HepG2 (cell line): ENCODE measurements around the gene MS4A2. TPM values are rescaled to one million over a fixed set of nuclear protein-coding genes. Genes with fewer than 3 reads are reported as not detected.
A peak's percentile ranks its signal among the peaks of the same experiment; 100 is the strongest.

ENCODE experiments used
- AHDC1 ChIP-seq: sonication (generic); formaldehyde crosslinking; IDR thresholded peaks from 2 replicates; pipeline ENCODE4 v1.5.1; 2020; ENCODE audit warnings: mild to moderate bottlenecking, missing genetic modification reagents, borderline replicate concordance
- ARID3A ChIP-seq: IDR thresholded peaks from 2 replicates; pipeline ENCODE4 v1.6.1; 2012; ENCODE audit warnings: low read depth, low read length, improper control_type of control experiment
- ATF4 ChIP-seq, 2 experiments: fragments of 450-650 bp in 1 of 2; sonication (generic) in 1 of 2; formaldehyde crosslinking; IDR thresholded peaks; 2 replicates each; pipeline versions ENCODE4 v1.5.0 to v1.8.0; 2020 to 2022; ENCODE audit warnings: mild to moderate bottlenecking in 1 of 2, missing genetic modification reagents in 1 of 2
- ELF3 ChIP-seq: IDR thresholded peaks from 2 replicates; pipeline ENCODE4 v1.6.1; 2016; ENCODE audit warnings: missing genetic modification reagents, missing compliant biosample characterization
- FOXA1 ChIP-seq, 2 experiments: fragments of 450-650 bp in 1 of 2; sonication (generic) in 1 of 2; formaldehyde crosslinking in 1 of 2; IDR thresholded peaks; 2 replicates each; pipeline versions ENCODE4 v1.4.0 to v1.6.1; 2016 to 2020; ENCODE audit warnings: missing genetic modification reagents in 1 of 2
- GATA4 ChIP-seq: sonication (generic); IDR thresholded peaks from 2 replicates; pipeline ENCODE4 v1.6.1; 2016; ENCODE audit warnings: antibody characterized with exemption, low read depth, borderline replicate concordance
- HNRNPUL1 ChIP-seq: fragments of 200-400 bp; formaldehyde crosslinking; IDR thresholded peaks from 2 replicates; pipeline ENCODE4 v1.6.1; 2017; ENCODE audit warnings: low read depth, mild to moderate bottlenecking, low read length, moderate library complexity
- KDM6A ChIP-seq: IDR thresholded peaks from 2 replicates; pipeline ENCODE4 v1.6.1; 2016; ENCODE audit warnings: low read depth
- MYPOP ChIP-seq: sonication (generic); formaldehyde crosslinking; IDR thresholded peaks from 2 replicates; pipeline ENCODE4 v1.8.1; 2023; ENCODE audit warnings: mild to moderate bottlenecking, moderate library complexity, missing genetic modification reagents
- NFATC3 ChIP-seq: sonication (generic); formaldehyde crosslinking; IDR thresholded peaks from 2 replicates; pipeline ENCODE4 v1.5.1; 2020; ENCODE audit warnings: mild to moderate bottlenecking, missing genetic modification reagents
- PAWR ChIP-seq: sonication (generic); formaldehyde crosslinking; IDR thresholded peaks from 2 replicates; pipeline ENCODE4 v1.4.0; 2020; ENCODE audit warnings: missing genetic modification reagents, mild to moderate bottlenecking, borderline replicate concordance
- PHF5A ChIP-seq: IDR thresholded peaks from one replicate; pipeline ENCODE4 v1.6.1; 2018; ENCODE audit warnings: low read depth, missing genetic modification reagents; ENCODE audit not compliant: unreplicated experiment
- SOX13 ChIP-seq, 3 experiments: fragments of 450-650 bp in 1 of 3; sonication (generic) in 1 of 3; formaldehyde crosslinking in 1 of 3; IDR thresholded peaks in 2 of 3; conservative IDR thresholded peaks in 1 of 3; 2 replicates each; pipeline versions ENCODE4 v1.5.0 to v1.6.1; 2016 to 2020; ENCODE audit warnings: antibody characterized with exemption in 1 of 3, mild to moderate bottlenecking in 1 of 3, missing compliant biosample characterization in 1 of 3, missing genetic modification reagents in 1 of 3, moderate library complexity in 1 of 3
- SOX5 ChIP-seq: IDR thresholded peaks from 2 replicates; pipeline ENCODE4 v1.6.1; 2016; ENCODE audit warnings: borderline replicate concordance
- ZNF484 ChIP-seq: sonication (generic); formaldehyde crosslinking; IDR thresholded peaks from 2 replicates; pipeline ENCODE4 v1.5.1; 2020; ENCODE audit warnings: mild to moderate bottlenecking, low read depth, missing genetic modification reagents, borderline replicate concordance
- ZNF710 ChIP-seq: sonication (generic); formaldehyde crosslinking; IDR thresholded peaks from 2 replicates; pipeline ENCODE4 v1.5.0; 2020; ENCODE audit warnings: mild to moderate bottlenecking, missing genetic modification reagents, borderline replicate concordance
- ZNF780A ChIP-seq: sonication (generic); formaldehyde crosslinking; IDR thresholded peaks from 2 replicates; pipeline ENCODE4 v1.8.0; 2022; ENCODE audit warnings: mild to moderate bottlenecking, missing genetic modification reagents, moderate library complexity
- polyA plus RNA-seq, 8 experiments: library from polyadenylated mRNA; depleted of rRNA in 3 of 8; stranded (reverse) in 7 of 8; unstranded in 1 of 8; fragments of >200 nt; fragmentation: Illumina TruSeq in 4 of 8; extraction: Trizol in 4 of 8; gene quantifications; 2 replicates each; pipeline versions ENCODE4 v1.2.1 to v1.2.3, GENCODE V29; 2011 to 2016; ENCODE audit warnings: low read depth in 4 of 8, missing spikeins in 1 of 8, mixed read lengths in 1 of 8; ENCODE audit not compliant: insufficient read depth in 1 of 8
- total RNA-seq, 5 experiments: library from RNA; depleted of rRNA; stranded (reverse); fragments of >200 nt; fragmentation: Illumina TruSeq; extraction: Trizol; gene quantifications; 2 replicates each; pipeline ENCODE4 v1.2.3, GENCODE V29; 2016; ENCODE audit warnings: low read depth in 1 of 5

The MS4A2 gene
- total and polyA plus RNA-seq, 2 of the 13 experiments (the other 11 are each of a cell fraction or from before 2014, with no cell fraction given) = not detected

GRCh38 chr11:60098508-60098907, 10.0 kb downstream of the MS4A2 start (continued):
- TF ChIP-seq SOX13 (IDR thresholded peaks at IDR 0.05) = peak; percentile 88
- TF ChIP-seq SOX13 (CRISPR knock-in tag; conservative IDR thresholded peaks at IDR 0.05 in 1 of 2, IDR thresholded peaks at IDR 0.05 in 1 of 2) = peak in 1 of 2 experiments; percentile 95; a peak in 2 of 4 replicates
- no peak for TF ChIP-seq PAWR (CRISPR knock-in tag)
- 0 out of 2 replicates have a peak, but pooled peaks have one; percentile 32 for TF ChIP-seq KDM6A
- TF ChIP-seq HNRNPUL1 = peak; percentile 82
- 0 out of 2 replicates have a peak, but pooled peaks have one; percentile 38 for TF ChIP-seq FOXA1 (IDR thresholded peaks at IDR 0.05)
- peak; percentile 45; the same call in 1 of the 2 replicates for TF ChIP-seq FOXA1 (CRISPR knock-in tag; IDR thresholded peaks at IDR 0.05)
- TF ChIP-seq ZNF710 = 0 out of 2 replicates have a peak, but pooled peaks have one; percentile 45
- no peak for TF ChIP-seq ZNF780A (CRISPR knock-in tag)
- TF ChIP-seq ARID3A = no peak
- peak; percentile 86; the same call in 1 of the 2 replicates for TF ChIP-seq AHDC1
- TF ChIP-seq GATA4 = peak; percentile 50; the same call in 1 of the 2 replicates
- no peak; the same call in 1 of the 2 replicates for TF ChIP-seq MYPOP (CRISPR knock-in tag)
- no peak for TF ChIP-seq ZNF484 (CRISPR knock-in tag)
- TF ChIP-seq NFATC3 (CRISPR knock-in tag) = no peak
- TF ChIP-seq PHF5A = no peak
- TF ChIP-seq ELF3 (CRISPR knock-in tag) = peak; percentile 29; the same call in 1 of the 2 replicates
- TF ChIP-seq SOX5 (CRISPR knock-in tag) = peak; percentile 99
- peak in 1 of 2 experiments; percentile 52; a peak in 1 of 4 replicates for TF ChIP-seq ATF4 (CRISPR knock-in tag; IDR thresholded peaks at IDR 0.05)
